HCT116 (cell line): ENCODE results near the gene LRRTM3.

ENCODE experiments used
- EZH2 ChIP-seq: fragments of 200-600 bp; sonication (generic); IDR thresholded peaks from 2 replicates; pipeline ENCODE4 v1.6.1; 2017; ENCODE audit warnings: antibody characterized with exemption, mixed run types
- EZH2phosphoT487 ChIP-seq: fragments of 200-600 bp; IDR thresholded peaks from 2 replicates; pipeline ENCODE4 v1.6.1; 2018; ENCODE audit warnings: antibody characterized with exemption, borderline replicate concordance
- FOSL1 ChIP-seq: IDR thresholded peaks from 2 replicates; pipeline ENCODE4 v1.6.1; 2012; ENCODE audit warnings: low read depth
- JUND ChIP-seq: IDR thresholded peaks from 2 replicates; pipeline ENCODE4 v1.6.1; 2012
- POLR2A ChIP-seq: IDR thresholded peaks from 2 replicates; pipeline ENCODE4 v1.7.0; 2011; ENCODE audit warnings: borderline replicate concordance; ENCODE audit not compliant: insufficient read depth, insufficient read length; ENCODE audit errors: extremely low read depth
- RAD21 ChIP-seq: IDR thresholded peaks from 2 replicates; pipeline ENCODE4 v1.6.1; 2012; ENCODE audit warnings: low read depth, mild to moderate bottlenecking
- SP1 ChIP-seq: IDR thresholded peaks from 2 replicates; pipeline ENCODE4 v1.6.1; 2012; ENCODE audit warnings: low read depth
- ZFX ChIP-seq: fragments of 450-650 bp; IDR thresholded peaks from 2 replicates; pipeline ENCODE4 v1.6.1; 2017
- TF ChIP-seq, protein P1 (sequence below): IDR thresholded peaks from 2 replicates; pipeline ENCODE4 v1.6.1; 2012
- TF ChIP-seq, protein P2 (sequence below), 3 experiments: fragments of 200-600 bp in 1 of 3; sonication (generic) in 1 of 3; IDR thresholded peaks in 2 of 3; conservative IDR thresholded peaks in 1 of 3; 2 replicates each; pipeline ENCODE4 v1.5.1; 2012 to 2017; ENCODE audit warnings: low read depth in 2 of 3, low read length in 2 of 3, antibody characterized with exemption in 1 of 3, borderline replicate concordance in 1 of 3, control low read depth in 1 of 3, mild to moderate bottlenecking in 1 of 3, mixed read lengths in 1 of 3, mixed run types in 1 of 3, moderate library complexity in 1 of 3; ENCODE audit not compliant: insufficient read depth in 1 of 3

DNA sequence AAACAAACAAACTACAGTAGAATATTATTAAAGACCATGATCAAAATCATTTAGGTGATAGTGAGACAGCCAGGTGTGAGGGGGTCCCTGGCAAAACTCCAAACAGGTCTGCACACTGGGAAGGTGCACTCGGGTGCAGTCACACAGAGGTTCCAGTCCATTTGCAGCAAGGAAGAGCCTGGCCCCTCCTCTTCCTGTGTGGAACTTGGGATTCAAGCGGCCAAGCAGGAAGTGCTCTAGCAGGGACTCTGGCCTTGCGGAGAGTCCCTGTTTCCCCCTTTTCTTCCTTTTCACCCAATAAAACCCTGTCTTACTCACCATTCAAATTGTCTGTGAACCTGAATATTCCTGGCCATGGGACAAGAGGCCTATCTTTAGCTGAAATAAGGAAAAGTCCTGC is 181.8 kb downstream of the LRRTM3 start:
- TF ChIP-seq EZH2phosphoT487 (no peak), POLR2A (no peak), RAD21 (no peak), JUND (no peak), SP1 (no peak), EZH2 (no peak), FOSL1 (no peak), ZFX (no peak)
- TF ChIP-seq, protein P1, sequence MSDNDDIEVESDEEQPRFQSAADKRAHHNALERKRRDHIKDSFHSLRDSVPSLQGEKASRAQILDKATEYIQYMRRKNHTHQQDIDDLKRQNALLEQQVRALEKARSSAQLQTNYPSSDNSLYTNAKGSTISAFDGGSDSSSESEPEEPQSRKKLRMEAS: no peak
- TF ChIP-seq, protein P2, sequence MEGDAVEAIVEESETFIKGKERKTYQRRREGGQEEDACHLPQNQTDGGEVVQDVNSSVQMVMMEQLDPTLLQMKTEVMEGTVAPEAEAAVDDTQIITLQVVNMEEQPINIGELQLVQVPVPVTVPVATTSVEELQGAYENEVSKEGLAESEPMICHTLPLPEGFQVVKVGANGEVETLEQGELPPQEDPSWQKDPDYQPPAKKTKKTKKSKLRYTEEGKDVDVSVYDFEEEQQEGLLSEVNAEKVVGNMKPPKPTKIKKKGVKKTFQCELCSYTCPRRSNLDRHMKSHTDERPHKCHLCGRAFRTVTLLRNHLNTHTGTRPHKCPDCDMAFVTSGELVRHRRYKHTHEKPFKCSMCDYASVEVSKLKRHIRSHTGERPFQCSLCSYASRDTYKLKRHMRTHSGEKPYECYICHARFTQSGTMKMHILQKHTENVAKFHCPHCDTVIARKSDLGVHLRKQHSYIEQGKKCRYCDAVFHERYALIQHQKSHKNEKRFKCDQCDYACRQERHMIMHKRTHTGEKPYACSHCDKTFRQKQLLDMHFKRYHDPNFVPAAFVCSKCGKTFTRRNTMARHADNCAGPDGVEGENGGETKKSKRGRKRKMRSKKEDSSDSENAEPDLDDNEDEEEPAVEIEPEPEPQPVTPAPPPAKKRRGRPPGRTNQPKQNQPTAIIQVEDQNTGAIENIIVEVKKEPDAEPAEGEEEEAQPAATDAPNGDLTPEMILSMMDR (IDR thresholded peaks at IDR 0.05 in 2 of 3, conservative IDR thresholded peaks at IDR 0.05 in 1 of 3; ENCODE audit: borderline replicate concordance in 1 of 3, insufficient read depth in 1 of 3, low read depth in 2 of 3, low read length in 2 of 3): no peak
